ENCODE results near the gene BCAR1. TPM values are rescaled to one million over a fixed set of nuclear protein-coding genes. Genes with fewer than 3 reads are reported as not detected.

Gene BCAR1
- total RNA-seq, 3 donors from 2014 or later (not counting 1 experiment from before 2014, with no cell fraction given), result not detected

GRCh38 chr16:75203667-75204409 lies 47.6 kb downstream of the BCAR1 start:
- peaks cover 2% of the 10 kb centered on the region for H3K27me3 ChIP-seq (ENCODE audit: control insufficient read depth, insufficient read depth, low read length)
- no peak overlapping the region for H3K27ac ChIP-seq (ENCODE audit: low read length)
- Mint-ChIP-seq H3K4me3 (no peak overlapping the region), H3K9me3 (no peaks in the 10 kb centered on the region), H3K36me3 (no peaks in the 10 kb centered on the region), H3K4me1 (no peaks in the 10 kb centered on the region), H3K27me3 (ENCODE audit: low read depth in 2 of 2) (peaks cover 6 to 16% of the 10 kb centered on the region in 2 donors), H3K27ac (no peak overlapping the region)
- 80% methylated on average over 13 of the region's 13 CpGs for WGBS (ENCODE audit: insufficient coverage)
- DNase-seq (no peak), ATAC-seq (no peak)
- intact Hi-C loops (cut with micrococcal nuclease), result no loop called here
- no peaks in the 10 kb centered on the region for H3K9me3 ChIP-seq (ENCODE audit: control insufficient read depth, insufficient read depth, low read length)
- no peak overlapping the region for H3K4me3 ChIP-seq (ENCODE audit: low read length)
- TF ChIP-seq CTCF (IDR thresholded peaks at IDR 0.05), result no peak
- peaks cover 4% of the 10 kb centered on the region for H3K4me1 ChIP-seq (ENCODE audit: control insufficient read depth, insufficient read depth, low read length)
- no peaks in the 10 kb centered on the region for H3K36me3 ChIP-seq (ENCODE audit: control insufficient read depth, insufficient read depth, low read length)

GRCh38 chr16:75203096-75203495 lies 48.3 kb downstream of the BCAR1 start:
- no peak for DNase-seq
- peaks cover 4% of the 10 kb centered on the region for H3K4me1 ChIP-seq (ENCODE audit: control insufficient read depth, insufficient read depth, low read length)
- no peak for TF ChIP-seq CTCF (IDR thresholded peaks at IDR 0.05)
- H3K27me3 ChIP-seq (ENCODE audit: control insufficient read depth, insufficient read depth, low read length), result peaks cover 2% of the 10 kb centered on the region
- Mint-ChIP-seq H3K4me3 (no peak overlapping the region), H3K27ac (no peak overlapping the region), H3K9me3 (no peaks in the 10 kb centered on the region), H3K27me3 (ENCODE audit: low read depth in 2 of 2) (peaks cover 9 to 15% of the 10 kb centered on the region in 2 donors), H3K36me3 (no peaks in the 10 kb centered on the region), H3K4me1 (no peaks in the 10 kb centered on the region)
- 95% methylated on average over 12 of the region's 12 CpGs for WGBS (ENCODE audit: insufficient coverage)
- H3K27ac ChIP-seq (ENCODE audit: low read length), result no peak overlapping the region
- H3K36me3 ChIP-seq (ENCODE audit: control insufficient read depth, insufficient read depth, low read length), result no peaks in the 10 kb centered on the region
- intact Hi-C loops (cut with micrococcal nuclease), result no loop called here
- no peaks in the 10 kb centered on the region for H3K9me3 ChIP-seq (ENCODE audit: control insufficient read depth, insufficient read depth, low read length)
- no peak overlapping the region for H3K4me3 ChIP-seq (ENCODE audit: low read length)
- ATAC-seq, result no peak

GRCh38 chr16:75202069-75202590 lies 49.3 kb downstream of the BCAR1 start:
- Histone ChIP-seq H3K4me3 (ENCODE audit: low read length) (no peak overlapping the region), H3K36me3 (ENCODE audit: control insufficient read depth, insufficient read depth, low read length) (no peaks in the 10 kb centered on the region), H3K4me1 (ENCODE audit: control insufficient read depth, insufficient read depth, low read length) (peaks cover 4% of the 10 kb centered on the region), H3K27me3 (ENCODE audit: control insufficient read depth, insufficient read depth, low read length) (peaks cover 2% of the 10 kb centered on the region), H3K9me3 (ENCODE audit: control insufficient read depth, insufficient read depth, low read length) (no peaks in the 10 kb centered on the region), H3K27ac (ENCODE audit: low read length) (no peak overlapping the region)
- no peak for ATAC-seq
- no peak overlapping the region for H3K27ac Mint-ChIP-seq
- no peaks in the 10 kb centered on the region for H3K36me3 Mint-ChIP-seq
- H3K4me3 Mint-ChIP-seq, result no peak overlapping the region
- no peak for DNase-seq
- H3K27me3 Mint-ChIP-seq (ENCODE audit: low read depth in 2 of 2), result peaks cover 14 to 25% of the 10 kb centered on the region in 2 donors
- intact Hi-C loops (cut with micrococcal nuclease), result no loop called here
- no peak for TF ChIP-seq CTCF (IDR thresholded peaks at IDR 0.05)
- no peaks in the 10 kb centered on the region for H3K9me3 Mint-ChIP-seq
- no peaks in the 10 kb centered on the region for H3K4me1 Mint-ChIP-seq
- 91% methylated on average over 12 of the region's 13 CpGs for WGBS (ENCODE audit: insufficient coverage)

All from natural killer cell (primary cell).